OCI-M1 (cell line): ENCODE results near the gene GLYATL2.

Experiments
- DNase-seq: peaks from one replicate; lab custom pipeline; 2025; lab: John Stamatoyannopoulos, UW

Gene GLYATL2

GRCh38 chr11:58796333-58796732, 48.2 kb downstream of the GLYATL2 start:
- DNase-seq: no peak

- DNase-seq: peak; percentile 82
These were observed 56.0 kb downstream of the GLYATL2 start for GRCh38 chr11:58788355-58789023.

- no peak for DNase-seq
These were observed 56.6 kb downstream of the GLYATL2 start for GRCh38 chr11:58787903-58788302.

GRCh38 chr11:58786693-58787092, 57.8 kb downstream of the GLYATL2 start:
- no peak for DNase-seq

- peak; percentile 29 for DNase-seq
These were observed 59.5 kb downstream of the GLYATL2 start for GRCh38 chr11:58784995-58785394.
